NCI-H345 (cell line): Measurements from ENCODE around the gene AAK1.
A peak's percentile ranks its signal among the peaks of the same experiment; 100 is the strongest.
"Not testable (repeated sequence)": the region's sequence is repeated elsewhere in the genome, so short reads cannot be mapped to it uniquely, and the experiment has no call there.

ENCODE experiments used
- DNase-seq: peaks from one replicate; lab custom pipeline; 2025; lab: John Stamatoyannopoulos, UW

Gene AAK1

DNA sequence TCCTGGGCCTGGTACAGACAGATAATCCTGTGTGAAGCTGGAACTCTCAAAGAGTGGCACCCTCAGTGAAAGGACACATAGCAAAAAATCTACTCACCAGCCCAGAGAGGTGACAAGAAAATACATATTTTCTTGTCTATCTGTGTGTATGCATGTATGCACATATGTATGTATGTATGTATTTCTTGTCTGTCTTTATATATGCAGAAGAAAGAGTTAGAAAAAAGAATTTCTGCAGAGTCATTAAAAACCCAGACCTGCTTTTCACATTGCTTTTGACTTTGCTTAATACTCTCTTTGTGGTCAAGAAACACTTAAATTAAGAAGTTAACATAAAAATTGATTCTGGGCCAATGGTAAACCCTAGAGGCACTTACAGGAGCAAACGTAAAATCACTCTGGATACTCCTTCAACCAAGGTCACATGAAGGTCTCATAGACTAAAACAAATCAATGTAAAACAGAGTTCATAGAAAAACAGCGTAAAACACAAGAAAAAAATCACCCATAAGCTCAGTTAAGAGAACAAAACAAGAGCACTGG is 16.5 kb upstream of the AAK1 start:
- DNase-seq, result no peak

GRCh38 chr2:69659349-69659748 is 15.8 kb upstream of the AAK1 start:
- DNase-seq, result no peak

DNA sequence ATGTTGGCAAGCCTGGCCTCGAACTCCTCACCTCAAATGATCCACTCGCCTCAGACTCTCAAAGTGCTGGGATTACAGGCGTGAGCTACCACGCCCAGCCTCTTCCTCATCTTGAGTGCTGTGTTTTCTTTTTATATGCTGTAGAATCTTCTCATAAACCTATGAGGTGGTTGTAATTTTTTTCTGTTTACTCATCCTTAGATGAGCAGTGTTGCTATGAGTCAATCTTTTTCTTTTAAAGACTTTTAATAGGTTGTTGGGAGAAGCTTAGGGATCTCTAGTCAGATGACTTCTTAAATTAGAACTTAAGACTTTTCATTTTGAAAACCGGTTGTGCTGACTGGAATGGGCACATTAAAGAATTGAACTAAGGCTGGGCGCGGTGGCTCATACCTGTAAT is 8.7 kb upstream of the AAK1 start:
- DNase-seq, result no peak

GRCh38 chr2:69647196-69647595 is 3.7 kb upstream of the AAK1 start:
- not testable (repeated sequence) for DNase-seq

GRCh38 chr2:69646714-69647113 is 3.2 kb upstream of the AAK1 start:
- DNase-seq, result no peak

DNA sequence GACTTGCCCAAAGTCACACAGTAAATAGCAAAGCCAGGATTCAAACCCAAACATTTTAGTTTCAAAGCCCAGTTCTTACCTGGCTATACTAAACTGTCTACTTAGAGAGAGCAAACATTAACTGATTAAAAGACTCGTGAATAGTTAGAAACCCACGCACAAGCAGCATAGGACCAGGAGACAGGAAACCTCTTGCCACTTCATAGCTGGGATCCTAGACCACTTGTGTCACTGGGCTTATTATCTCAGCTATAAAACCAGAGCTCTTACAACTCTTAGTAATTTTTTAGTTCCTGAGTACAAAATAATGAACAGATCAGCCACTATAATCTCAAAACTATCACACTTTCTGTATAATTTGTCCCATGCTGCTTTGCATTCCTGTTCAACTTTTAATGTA is 2.4 kb upstream of the AAK1 start:
- no peak for DNase-seq

GRCh38 chr2:69645031-69645431 is 1.5 kb upstream of the AAK1 start:
- no peak for DNase-seq

DNA sequence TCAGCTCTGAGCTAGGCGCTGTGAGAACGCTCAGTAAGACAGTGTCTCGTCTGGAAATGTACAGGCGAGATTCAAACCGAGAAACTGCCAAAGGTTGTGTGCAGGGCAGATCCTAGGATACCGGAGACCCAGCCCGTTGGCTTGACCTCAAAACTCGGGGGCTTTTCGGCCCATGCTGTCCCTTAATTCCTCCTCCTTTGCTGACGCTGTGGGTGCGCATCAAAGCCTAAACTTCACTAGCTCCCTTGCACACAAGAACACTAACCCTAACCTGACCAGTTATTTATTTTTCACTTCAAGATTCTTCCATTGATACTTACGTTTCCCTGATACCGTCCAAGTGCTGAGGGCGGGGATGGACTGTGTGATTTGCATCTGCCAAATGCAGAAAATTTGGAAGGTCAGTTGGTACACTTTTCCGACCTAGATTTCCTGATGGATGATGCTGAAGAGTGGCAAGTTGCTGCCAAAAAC is 1.0 kb upstream of the AAK1 start:
- no peak for DNase-seq

DNA sequence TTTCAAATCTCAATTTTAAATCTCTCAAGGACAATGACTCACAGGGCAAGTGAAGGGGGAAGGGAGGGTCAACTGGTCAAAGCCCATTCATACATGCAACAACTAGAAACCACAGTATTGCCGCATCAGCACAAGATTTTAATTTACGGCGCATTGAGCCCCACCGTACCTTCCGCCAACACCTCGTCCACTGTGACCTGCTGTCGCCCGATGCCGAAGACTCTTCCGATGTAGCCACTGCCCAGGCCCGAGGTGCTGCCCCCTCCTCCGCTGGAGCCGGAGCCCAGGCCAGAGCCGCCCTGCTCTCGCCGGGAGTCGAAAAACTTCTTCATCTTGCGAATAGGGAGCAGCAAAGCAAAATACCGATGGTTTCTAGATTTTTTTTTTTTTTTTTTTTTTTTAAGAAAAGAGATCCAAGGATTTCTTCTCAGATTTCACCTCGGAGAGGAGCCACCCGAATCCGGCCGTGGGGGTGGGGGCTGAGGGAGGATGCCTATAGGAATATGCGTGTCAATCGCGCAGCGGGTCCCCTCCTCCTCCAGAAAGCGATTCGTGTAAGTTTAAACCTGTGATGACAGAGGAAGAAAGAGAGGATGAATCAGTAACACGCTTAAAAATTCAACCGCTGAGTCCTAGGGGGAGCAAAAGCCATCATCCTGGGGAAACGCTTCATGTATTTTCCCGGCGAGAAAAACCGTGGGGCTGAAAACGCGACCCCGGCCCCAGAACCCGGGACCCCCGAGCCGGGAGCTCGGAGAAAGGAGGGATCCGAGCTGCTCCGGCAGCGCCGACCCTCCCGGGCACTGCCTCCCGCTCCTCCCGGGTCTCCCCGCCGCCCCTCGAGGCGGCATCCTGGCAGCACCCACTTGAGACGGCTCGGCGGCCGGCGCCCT is 584 bp downstream of the AAK1 start:
- peak; percentile 39 for DNase-seq

DNA sequence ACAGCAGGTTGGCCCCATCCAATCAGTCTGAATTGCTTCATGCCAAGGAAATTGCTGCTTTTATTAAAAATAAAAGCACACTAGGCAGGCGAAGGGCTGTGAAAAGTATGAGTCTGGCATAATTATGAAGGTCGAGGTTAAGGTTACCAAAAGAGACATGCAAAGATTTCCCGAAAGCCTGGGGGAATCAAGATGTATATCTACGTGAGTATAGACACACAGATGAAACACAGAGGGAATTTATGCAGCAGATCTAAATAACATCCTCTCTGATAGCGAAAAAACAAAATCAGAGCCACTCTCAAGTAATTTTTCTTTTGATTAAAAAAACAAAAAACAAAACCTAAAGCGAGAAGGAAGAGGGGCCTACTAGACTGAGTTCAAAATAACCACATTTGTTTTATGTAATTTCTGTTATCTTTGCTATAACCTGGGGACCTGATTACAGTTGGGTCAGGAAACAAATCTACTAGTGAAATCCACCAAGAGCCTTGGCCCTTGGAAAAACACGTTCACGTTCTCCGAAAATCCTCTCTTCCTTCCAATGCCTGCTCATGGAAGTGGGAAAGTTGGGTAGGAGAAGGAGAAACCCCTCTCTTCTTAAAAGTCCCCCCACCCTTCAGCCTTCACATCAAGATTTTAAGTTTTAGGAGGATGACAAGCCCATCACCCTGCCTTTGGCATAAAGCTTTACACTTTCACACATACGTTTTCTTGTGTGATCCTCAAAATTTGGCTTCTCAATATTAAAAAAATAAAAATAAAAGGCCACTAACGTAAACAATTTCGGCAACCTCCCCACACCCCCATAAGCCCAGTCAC is 1.4 kb downstream of the AAK1 start:
- DNase-seq, result no peak

- no peak for DNase-seq
Observed at GRCh38 chr2:69641471-69641870, 2.1 kb downstream of the AAK1 start.

- DNase-seq, result no peak
Observed at GRCh38 chr2:69639266-69639665, 4.3 kb downstream of the AAK1 start.

GRCh38 chr2:69638630-69639029 is 4.9 kb downstream of the AAK1 start:
- no peak for DNase-seq

GRCh38 chr2:69637923-69638322 is 5.6 kb downstream of the AAK1 start:
- no peak for DNase-seq

GRCh38 chr2:69636395-69636794 is 7.1 kb downstream of the AAK1 start:
- no peak for DNase-seq

GRCh38 chr2:69635432-69635831 is 8.1 kb downstream of the AAK1 start:
- no peak for DNase-seq

- DNase-seq, result no peak
Observed at GRCh38 chr2:69634196-69634821, 9.2 kb downstream of the AAK1 start.

DNA sequence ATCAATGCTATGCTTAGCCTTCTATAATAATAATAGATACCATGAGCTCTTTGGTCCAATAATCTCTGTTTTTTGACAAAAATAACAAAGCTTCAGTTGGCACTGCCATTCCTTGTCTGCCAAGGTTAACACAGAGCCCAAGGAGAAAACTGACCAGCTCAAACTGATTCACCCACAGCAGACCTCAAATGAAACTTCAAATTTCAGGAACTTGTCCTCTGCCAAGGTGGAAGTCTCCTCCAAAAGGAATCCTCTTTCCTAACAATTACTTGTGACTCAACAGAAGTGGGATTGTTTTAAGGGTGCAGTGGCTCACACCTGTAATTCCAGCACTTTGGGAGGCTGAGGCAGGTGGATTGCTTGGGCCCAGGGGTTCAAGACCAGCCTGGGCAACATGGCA is 12.1 kb downstream of the AAK1 start:
- DNase-seq, result no peak

DNA sequence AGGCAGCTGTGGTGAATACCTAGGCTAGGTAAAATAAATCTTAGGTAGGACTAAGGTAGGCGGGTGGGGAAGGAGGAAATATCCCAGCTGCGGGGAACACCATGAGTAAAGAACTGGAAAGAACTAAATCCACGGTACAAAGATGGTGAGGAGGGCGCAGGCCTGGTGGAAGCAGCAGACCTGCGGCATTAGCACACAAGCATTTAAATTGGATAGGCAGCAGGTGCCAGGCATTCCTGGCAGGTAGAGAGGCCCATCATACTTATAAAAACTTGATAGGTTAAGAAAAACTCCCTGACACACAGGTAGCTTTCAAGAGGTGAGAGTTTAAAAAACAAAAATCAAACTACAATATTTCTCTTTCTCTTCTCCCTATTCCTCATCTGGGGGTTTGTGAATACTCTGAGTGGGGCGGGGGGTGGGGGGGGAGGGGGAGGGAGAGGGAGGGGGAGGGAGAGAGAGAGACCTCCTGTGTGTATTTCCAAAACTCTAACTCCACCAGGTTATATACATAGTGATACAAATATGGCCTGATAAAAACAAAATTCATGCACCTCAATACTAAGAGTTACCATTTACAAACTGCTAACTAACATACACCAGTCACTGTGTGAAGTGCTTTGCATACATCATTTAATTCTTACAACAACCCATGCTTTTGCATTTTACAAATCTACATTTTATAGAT is 13.5 kb downstream of the AAK1 start:
- no peak for DNase-seq

- DNase-seq, result no peak
Observed at GRCh38 chr2:69628325-69629021, 15.1 kb downstream of the AAK1 start.
